ENCODE data around the gene CAMSAP1. TPM values are rescaled to one million over a fixed set of nuclear protein-coding genes. Genes with fewer than 3 reads are reported as not detected.

Gene CAMSAP1
- total and polyA plus RNA-seq, 2 donors (not counting 1 experiment from before 2014, with no cell fraction given): 6.6 to 31.0 TPM

DNA sequence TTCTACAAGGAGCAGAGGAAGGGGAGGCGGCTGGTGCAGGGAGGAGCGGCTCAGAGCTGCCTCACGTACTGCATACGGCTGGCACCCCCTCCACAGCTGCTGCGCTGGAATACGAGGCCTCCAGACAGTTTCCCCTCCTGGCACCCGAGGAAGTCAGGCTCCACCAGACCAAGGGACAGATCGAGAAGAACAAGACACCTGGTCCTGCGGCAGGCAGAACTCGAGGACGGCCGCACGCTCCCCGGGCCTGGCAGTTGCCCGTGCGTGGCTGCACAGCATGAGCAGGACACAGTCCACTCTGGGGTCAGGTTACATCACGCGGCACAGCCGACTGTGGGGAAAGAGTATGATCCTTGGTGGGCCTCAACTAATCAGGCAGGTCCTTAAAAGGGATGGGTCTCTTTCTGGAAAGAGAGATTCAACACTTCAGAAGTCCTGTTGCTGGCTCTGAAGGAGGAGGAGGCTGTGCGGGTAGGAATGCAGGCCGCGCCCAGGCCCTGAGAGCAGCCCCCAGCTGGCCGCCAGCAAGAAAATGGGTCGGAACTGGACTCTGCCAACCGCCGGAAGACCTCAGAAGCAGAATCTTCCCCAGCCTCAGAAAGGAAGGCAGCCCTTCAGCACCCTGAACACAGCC is 42.3 kb upstream of the CAMSAP1 start:
- no peaks in the 10 kb centered on the region for H3K9me3 ChIP-seq (ENCODE audit: control extremely low read depth in 1 of 3, control insufficient read depth in 2 of 3, insufficient read depth in 1 of 3, low read length in 2 of 3)
- no peak overlapping the region for H3K4me3 ChIP-seq (ENCODE audit: control extremely low read depth in 1 of 5, extremely low read depth in 1 of 5, insufficient read depth in 1 of 5, low read depth in 2 of 5, low read length in 4 of 5)
- no peaks in the 10 kb centered on the region for H3K4me1 ChIP-seq (ENCODE audit: control insufficient read depth in 2 of 2, insufficient read depth in 2 of 2, low read length in 2 of 2)
- H3K27me3 ChIP-seq (replicated peaks in 1 of 4; ENCODE audit: control extremely low read depth in 1 of 4, control insufficient read depth in 3 of 4, insufficient read depth in 4 of 4, low read length in 3 of 4): no peaks in the 10 kb centered on the region
- TF ChIP-seq EZH2 (IDR thresholded peaks at IDR 0.05; ENCODE audit: borderline replicate concordance, insufficient read depth, low read depth, low read length, poor library complexity, severe bottlenecking): no peak
- TF ChIP-seq, protein P1, sequence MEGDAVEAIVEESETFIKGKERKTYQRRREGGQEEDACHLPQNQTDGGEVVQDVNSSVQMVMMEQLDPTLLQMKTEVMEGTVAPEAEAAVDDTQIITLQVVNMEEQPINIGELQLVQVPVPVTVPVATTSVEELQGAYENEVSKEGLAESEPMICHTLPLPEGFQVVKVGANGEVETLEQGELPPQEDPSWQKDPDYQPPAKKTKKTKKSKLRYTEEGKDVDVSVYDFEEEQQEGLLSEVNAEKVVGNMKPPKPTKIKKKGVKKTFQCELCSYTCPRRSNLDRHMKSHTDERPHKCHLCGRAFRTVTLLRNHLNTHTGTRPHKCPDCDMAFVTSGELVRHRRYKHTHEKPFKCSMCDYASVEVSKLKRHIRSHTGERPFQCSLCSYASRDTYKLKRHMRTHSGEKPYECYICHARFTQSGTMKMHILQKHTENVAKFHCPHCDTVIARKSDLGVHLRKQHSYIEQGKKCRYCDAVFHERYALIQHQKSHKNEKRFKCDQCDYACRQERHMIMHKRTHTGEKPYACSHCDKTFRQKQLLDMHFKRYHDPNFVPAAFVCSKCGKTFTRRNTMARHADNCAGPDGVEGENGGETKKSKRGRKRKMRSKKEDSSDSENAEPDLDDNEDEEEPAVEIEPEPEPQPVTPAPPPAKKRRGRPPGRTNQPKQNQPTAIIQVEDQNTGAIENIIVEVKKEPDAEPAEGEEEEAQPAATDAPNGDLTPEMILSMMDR (IDR thresholded peaks at IDR 0.05): no peak
- Mint-ChIP-seq H3K4me3 (no peak overlapping the region), H3K9me3 (ENCODE audit: insufficient read depth) (no peaks in the 10 kb centered on the region), H3K27ac (no peak overlapping the region), H3K4me1 (no peaks in the 10 kb centered on the region), H3K27me3 (no peaks in the 10 kb centered on the region)
- peaks cover 2% of the 10 kb centered on the region for H3K79me2 ChIP-seq (ENCODE audit: control insufficient read depth, insufficient read depth, low read length)
- ATAC-seq (ENCODE audit: low read depth) (no peak), DNase-seq (no peak)
- H3K27ac ChIP-seq (ENCODE audit: low read length in 2 of 2): no peak overlapping the region
- peaks cover 1 to 47% of the 10 kb centered on the region in 2 experiments for H3K36me3 ChIP-seq (replicated peaks in 1 of 2; ENCODE audit: control extremely low read depth in 1 of 2, control insufficient read depth in 1 of 2, extremely low read depth in 1 of 2, insufficient read depth in 2 of 2, low read length in 1 of 2)
- no peak overlapping the region for H3K4me2 ChIP-seq (replicated peaks; ENCODE audit: low read depth, low read length, poor library complexity, severe bottlenecking)
- H4K20me1 ChIP-seq (ENCODE audit: control insufficient read depth, insufficient read depth, low read length, poor library complexity, severe bottlenecking): no peaks in the 10 kb centered on the region
- no peak overlapping the region for H3K9ac ChIP-seq (ENCODE audit: low read length)
- no peak overlapping the region for H2AFZ ChIP-seq (ENCODE audit: insufficient read depth, low read depth, low read length, poor library complexity, severe bottlenecking)
- CTCF ChIA-PET: interaction anchor here (1.5 kb wide), 1 partner anchor 83 kb away, joined by 3 read pairs; no protein-coding TSS in a partner anchor
- POLR2A ChIA-PET: no interaction called here
- intact Hi-C loops (cut with micrococcal nuclease): no loop called here
- 97% methylated on average over 26 of the region's 26 CpGs for WGBS (ENCODE audit: insufficient coverage)

DNA sequence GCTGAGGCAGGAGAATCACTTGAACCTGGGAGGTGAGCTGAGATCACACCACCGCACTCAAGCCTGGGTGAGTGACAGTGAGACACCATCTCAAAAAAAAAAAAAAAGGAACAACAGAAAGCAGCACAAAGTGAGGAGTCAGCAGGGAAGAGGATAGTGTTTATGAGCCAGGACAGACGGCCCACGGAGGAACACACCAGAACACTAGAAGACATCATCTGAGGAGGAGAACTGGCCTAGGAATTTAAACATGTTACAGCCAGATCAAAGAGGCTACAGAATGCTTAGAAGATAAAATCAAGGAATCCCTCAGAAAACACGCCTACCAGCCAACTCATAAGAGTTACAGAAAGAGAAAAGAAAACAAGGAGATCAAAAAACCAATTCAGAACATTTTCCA is 41.6 kb upstream of the CAMSAP1 start:
- no peaks in the 10 kb centered on the region for H3K9me3 Mint-ChIP-seq (ENCODE audit: insufficient read depth)

More for the DNA sequence above, 41.6 kb upstream of the CAMSAP1 start:
- H2AFZ ChIP-seq (ENCODE audit: insufficient read depth, low read depth, low read length, poor library complexity, severe bottlenecking): no peak overlapping the region
- Mint-ChIP-seq H3K4me1 (no peaks in the 10 kb centered on the region), H3K27ac (no peak overlapping the region), H3K27me3 (no peaks in the 10 kb centered on the region), H3K4me3 (no peak overlapping the region)
- H3K27me3 ChIP-seq (replicated peaks in 1 of 4; ENCODE audit: control extremely low read depth in 1 of 4, control insufficient read depth in 3 of 4, insufficient read depth in 4 of 4, low read length in 3 of 4): no peaks in the 10 kb centered on the region
- WGBS (ENCODE audit: insufficient coverage): no CpG with 5 or more reads among the region's 4 CpGs
- H4K20me1 ChIP-seq (ENCODE audit: control insufficient read depth, insufficient read depth, low read length, poor library complexity, severe bottlenecking): no peaks in the 10 kb centered on the region
- POLR2A ChIA-PET: no interaction called here
- H3K36me3 ChIP-seq (replicated peaks in 1 of 2; ENCODE audit: control extremely low read depth in 1 of 2, control insufficient read depth in 1 of 2, extremely low read depth in 1 of 2, insufficient read depth in 2 of 2, low read length in 1 of 2): peaks cover 1 to 46% of the 10 kb centered on the region in 2 experiments
- no peaks in the 10 kb centered on the region for H3K9me3 ChIP-seq (ENCODE audit: control extremely low read depth in 1 of 3, control insufficient read depth in 2 of 3, insufficient read depth in 1 of 3, low read length in 2 of 3)
- intact Hi-C loops (cut with micrococcal nuclease): no loop called here
- TF ChIP-seq, protein P1 (IDR thresholded peaks at IDR 0.05): no peak
- no peak for TF ChIP-seq EZH2 (IDR thresholded peaks at IDR 0.05; ENCODE audit: borderline replicate concordance, insufficient read depth, low read depth, low read length, poor library complexity, severe bottlenecking)
- no peak overlapping the region for H3K9ac ChIP-seq (ENCODE audit: low read length)
- DNase-seq (no peak), ATAC-seq (ENCODE audit: low read depth) (no peak)
- H3K4me3 ChIP-seq (ENCODE audit: control extremely low read depth in 1 of 5, extremely low read depth in 1 of 5, insufficient read depth in 1 of 5, low read depth in 2 of 5, low read length in 4 of 5): no peak overlapping the region
- H3K4me2 ChIP-seq (replicated peaks; ENCODE audit: low read depth, low read length, poor library complexity, severe bottlenecking): no peak overlapping the region
- H3K27ac ChIP-seq (ENCODE audit: low read length in 2 of 2): no peak overlapping the region
- H3K4me1 ChIP-seq (ENCODE audit: control insufficient read depth in 2 of 2, insufficient read depth in 2 of 2, low read length in 2 of 2): no peaks in the 10 kb centered on the region
- CTCF ChIA-PET: no interaction called here
- H3K79me2 ChIP-seq (ENCODE audit: control insufficient read depth, insufficient read depth, low read length): peaks cover 2% of the 10 kb centered on the region
